GM11168 (cell line): ENCODE data around the gene ALKBH3.

ENCODE experiments used
- in situ Hi-C: fragments of 300-500 bp; cut with MboI; formaldehyde crosslinking; loops from one replicate; pipeline ENCODE4 v1.12.0; 2022; ENCODE audit warnings: low sequenced_read_pairs; ENCODE audit not compliant: unreplicated experiment

Gene ALKBH3

GRCh38 chr11:43934601-43935423, 54.2 kb downstream of the ALKBH3 start:
- in situ Hi-C loops = no loop called here

DNA sequence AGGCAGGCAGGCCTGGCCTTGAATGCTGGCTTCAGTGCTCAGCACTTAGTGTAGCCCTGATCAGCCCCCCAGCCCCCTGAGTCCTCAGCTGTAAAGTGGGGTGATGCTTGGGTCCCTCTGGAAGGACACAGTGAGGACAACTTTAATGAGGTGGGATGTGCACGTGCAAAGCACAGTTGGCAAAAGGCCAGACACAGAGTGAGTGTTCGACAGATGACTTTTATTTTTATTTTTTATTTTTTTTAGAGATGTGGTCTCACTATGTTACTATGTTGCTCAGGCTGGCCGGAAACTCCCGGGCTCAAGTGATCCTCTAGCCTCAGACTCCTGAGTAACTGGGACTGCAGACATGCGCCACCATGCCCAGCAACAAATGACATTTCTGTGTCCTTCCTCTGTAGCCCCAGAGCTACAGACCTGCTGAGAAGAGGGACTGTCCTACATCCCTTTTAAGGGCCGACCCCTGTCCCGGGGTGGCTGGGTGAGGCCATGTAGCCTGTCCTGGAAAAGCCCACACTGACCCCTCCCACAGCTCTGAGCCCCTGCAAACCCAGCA, 54.9 kb downstream of the ALKBH3 start:
- in situ Hi-C loops = no loop called here

GRCh38 chr11:43936076-43936475, 55.4 kb downstream of the ALKBH3 start:
- in situ Hi-C loops = no loop called here

DNA sequence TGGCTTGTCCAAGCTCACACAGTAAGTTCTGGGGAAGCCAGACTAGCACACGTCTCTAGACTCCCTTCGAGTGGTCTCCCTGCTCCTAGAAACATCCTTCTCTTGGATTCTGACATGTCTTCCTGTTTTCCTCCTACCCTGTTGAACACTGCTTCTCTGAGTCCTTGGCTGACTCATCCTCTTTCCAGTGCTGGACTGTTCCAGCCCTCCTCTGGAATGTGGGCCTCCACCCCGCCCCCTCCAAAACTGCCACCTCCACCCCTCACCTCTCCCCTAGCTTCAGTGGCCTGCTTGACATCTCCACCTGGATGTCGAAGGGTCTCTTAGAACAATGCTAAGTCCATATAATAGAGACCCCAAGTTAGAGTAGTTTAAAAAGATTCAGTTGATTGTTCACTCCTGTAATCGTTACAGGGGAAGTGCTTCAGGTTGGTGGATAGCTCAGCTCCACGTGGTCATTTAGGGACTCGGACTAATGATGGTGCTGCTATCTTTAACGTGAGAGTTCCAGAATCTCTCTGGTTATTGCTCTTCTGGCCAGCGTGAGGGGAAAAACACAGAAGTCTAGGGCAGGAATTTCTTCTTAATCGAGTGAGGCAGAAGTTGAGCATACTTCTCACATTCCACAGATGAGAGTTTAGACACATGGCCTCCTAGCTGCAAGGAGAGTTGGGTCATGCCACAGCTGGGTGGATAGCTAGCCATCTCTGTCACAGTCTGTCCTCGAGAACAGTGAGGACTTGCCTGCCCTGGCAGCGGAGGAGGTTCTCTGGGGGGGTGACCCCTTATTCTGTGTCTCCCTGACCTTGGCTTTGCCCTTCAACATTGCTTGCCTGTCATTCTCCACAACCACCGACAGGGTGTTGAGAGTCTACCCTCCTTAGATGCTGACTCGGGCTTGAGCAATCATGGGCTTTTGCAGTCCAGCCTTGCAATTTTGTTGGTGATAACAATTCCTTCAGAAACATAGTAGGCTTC, 57.1 kb downstream of the ALKBH3 start:
- in situ Hi-C loops = no loop called here

GRCh38 chr11:43941257-43941994, 60.8 kb downstream of the ALKBH3 start:
- in situ Hi-C loops = no loop called here

DNA sequence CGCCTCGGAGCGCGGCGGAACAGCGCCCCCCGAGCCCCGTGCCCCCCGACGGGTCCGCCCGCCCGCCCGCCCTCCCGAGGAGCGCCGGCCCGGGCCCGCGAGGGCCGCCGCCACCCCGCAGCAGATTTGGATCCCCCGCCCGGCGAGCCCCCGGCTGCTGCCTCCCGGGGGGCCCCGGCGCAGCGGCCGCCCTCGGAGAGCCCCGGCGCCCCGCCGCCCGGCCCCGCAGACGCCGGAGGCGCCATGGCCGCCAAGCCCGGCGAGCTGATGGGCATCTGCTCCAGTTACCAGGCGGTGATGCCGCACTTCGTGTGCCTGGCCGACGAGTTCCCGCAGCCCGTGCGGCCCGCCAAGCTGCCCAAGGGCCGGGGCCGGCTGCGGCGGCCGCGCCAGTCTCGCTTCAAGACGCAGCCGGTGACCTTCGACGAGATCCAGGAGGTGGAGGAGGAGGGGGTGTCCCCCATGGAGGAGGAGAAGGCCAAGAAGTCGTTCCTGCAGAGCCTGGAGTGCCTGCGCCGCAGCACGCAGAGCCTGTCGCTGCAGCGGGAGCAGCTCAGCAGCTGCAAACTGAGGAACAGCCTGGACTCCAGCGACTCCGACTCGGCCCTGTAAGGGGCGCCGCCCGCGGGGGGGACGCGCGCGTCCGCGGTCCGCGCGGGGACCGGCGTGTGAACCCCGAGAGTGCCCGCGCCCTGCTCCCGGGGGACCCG, 62.2 kb downstream of the ALKBH3 start:
- in situ Hi-C loops = no loop called here

DNA sequence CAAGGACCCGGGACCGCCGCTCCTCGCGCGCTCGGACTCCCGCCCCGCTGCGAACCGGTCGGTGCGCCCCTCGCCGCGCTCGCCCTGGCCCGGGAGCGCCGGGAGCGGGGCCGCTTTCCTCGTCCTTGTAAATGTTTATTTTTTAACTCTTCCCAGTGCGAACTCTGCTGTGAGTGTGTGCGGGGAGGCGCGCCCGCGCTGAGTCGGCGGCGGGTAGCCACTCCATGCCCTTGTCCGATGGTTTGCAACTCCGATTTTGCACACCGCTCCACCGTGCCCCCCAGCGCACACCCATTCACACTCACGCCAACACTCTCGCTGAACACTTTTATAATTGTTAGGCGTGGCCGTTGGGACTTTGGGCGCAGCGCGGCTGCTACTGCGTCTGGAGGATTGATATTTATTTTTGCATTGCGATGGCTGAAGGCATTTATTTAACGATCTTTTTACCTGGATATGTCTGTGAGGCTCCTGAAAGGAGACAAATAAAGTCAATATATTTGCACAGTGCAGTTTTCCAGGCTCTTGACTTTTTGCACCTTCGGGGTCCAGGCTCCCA, 62.8 kb downstream of the ALKBH3 start:
- in situ Hi-C loops = no loop called here

DNA sequence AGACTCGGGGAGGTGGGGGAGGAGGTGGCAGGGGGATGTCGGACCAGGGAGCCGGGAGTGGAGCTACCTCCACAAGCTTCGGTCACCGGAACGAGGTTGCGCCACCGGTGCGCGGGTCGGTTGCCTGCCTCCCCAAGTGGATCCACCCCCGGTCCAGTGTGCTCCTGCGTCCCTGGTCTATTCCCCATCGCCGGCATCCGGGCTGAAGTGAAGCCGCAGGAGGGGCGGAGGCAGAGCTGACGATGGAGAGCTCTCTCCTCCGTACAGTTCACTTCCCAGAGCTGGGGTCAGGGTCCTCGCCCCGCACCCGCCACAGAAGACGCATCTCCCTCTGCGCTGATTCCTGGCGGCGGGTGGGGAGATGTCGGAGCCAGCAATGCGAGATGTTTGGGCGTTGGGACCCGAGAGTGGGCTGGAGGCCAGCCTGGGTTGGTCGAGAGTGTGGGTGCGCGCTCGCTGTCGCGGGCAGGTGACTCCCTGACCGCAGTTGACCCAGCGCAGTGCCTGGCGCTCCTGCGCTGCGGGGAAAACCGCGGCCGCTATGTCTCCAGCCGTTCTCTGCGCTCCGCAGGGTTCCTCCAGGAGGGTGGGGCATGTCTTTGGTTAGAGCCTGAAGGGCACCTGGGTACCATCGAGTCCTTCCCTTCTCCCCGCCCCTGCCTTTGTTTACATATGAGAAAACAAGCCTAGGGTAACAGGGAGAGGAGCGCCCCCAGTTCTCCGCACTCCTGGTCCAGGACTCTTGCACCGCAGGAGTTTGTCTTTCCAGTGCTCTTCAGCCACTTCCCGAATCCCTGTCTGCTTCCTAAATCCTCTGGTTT, 63.5 kb downstream of the ALKBH3 start:
- in situ Hi-C loops = no loop called here

DNA sequence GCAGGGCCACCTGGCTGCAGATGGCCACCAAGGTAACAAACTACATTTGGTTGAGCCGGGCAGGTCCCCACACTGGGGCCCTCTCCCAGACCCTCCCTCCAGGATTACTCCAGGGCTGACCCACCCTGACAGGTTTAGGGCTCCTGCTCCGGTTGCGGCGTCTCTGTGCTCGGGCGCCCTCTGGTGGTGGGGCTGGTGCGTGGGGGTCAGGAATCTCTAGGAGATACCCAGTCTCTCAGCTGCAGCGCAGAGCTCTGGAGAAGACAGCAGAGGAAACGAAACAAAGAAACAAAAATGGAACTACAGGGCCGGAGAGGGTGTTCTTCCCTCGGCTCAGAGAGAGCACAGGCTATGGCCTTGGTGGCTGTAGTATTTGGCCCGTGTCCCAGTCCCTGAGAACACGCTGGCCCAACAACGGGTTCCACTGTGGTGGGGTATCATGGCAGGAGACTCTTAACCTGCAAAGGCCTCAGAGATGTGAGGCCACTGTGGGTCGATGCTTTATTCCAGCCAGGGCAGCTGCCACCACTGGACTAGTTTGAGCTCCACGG, 64.2 kb downstream of the ALKBH3 start:
- in situ Hi-C loops = no loop called here

GRCh38 chr11:43947003-43947500, 66.4 kb downstream of the ALKBH3 start:
- in situ Hi-C loops = no loop called here

GRCh38 chr11:43947815-43948214, 67.2 kb downstream of the ALKBH3 start:
- in situ Hi-C loops = no loop called here

DNA sequence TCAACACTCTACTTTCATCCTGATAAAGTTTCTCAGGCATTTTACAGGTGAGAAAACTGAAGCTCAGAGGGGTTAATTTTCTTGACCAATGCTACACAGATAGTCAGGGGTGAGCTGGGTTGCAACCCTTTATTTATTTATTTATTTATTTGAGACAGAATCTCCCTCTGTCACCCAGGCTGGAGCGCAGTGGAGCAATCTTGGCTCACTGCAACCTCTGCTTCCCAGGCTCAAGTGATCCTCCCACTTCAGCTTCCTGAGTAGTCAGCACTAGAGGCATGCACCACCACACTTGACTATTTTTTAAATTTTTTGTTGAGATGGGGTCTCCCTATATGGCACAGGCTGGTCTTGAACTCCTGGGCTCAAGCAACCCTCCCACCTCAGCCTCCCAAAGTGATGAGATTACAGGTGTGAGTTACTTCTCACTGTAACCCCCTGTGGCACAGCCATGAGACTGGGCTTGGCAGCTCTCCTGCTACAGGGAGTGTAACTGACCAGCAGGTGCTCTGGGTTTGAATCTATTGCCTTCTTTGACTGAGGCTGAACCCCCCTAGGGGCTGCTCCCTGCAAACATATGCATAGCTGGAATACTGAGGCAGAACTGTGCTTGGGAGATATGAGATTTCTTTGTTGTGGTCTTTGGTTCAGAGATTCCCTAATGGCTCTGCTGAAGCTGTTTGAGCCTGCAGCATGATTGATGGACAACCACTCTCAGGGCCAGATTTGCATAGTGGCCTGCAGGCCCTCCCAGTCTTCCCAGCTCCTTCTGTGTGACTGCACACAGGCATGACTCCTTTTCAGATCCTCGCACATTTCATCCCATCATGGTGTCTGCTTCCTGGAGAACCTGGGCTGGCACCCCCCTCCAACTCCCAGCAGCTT, 68.0 kb downstream of the ALKBH3 start:
- in situ Hi-C loops = no loop called here

- in situ Hi-C loops = no loop called here
These were observed 69.8 kb downstream of the ALKBH3 start for GRCh38 chr11:43950311-43950855.

DNA sequence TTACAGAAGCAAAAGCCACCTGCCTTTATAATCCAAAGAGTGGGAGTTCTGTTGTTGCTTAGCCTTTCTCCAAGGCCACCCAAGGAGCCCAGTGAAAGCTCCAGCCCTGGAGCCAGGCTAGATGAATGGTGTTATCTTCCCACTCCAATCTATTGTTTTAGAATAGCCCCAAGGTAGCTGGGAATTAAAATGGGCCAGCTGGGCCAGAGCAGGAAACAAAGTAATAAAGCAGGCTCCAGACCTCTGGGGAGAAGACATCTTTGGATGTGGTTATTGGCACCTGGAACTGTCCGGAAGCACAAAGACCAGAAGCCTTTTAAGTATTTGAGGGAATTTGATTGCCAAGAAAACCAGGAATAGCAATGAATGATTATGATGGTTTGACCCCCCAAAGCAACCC, 70.6 kb downstream of the ALKBH3 start:
- in situ Hi-C loops = no loop called here

DNA sequence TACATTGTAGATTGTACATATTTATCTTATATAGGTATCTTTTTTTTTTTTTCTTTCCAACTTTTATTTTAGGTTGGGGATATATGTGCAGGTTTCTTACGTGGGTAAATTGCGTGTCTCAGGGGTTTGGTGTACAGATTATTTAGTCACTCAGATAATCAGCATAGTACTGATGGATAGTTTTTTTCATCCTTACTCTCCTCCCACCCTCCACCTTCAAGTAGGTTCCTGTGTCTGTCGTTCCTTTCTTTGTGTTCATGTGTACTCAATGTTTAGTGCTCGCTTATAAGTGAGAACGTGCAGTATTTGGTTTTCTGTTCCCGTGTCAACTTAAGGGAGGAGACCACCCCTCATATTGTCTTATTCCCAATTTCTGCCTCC, 71.4 kb downstream of the ALKBH3 start:
- in situ Hi-C loops = no loop called here

- in situ Hi-C loops = no loop called here
These were observed 72.0 kb downstream of the ALKBH3 start for GRCh38 chr11:43952401-43953342.
